GM23248 (cell line): Measurements from ENCODE around the gene OTOGL.

Experiments used
- EZH2 ChIP-seq: fragments of 200-600 bp; sonication (generic); IDR thresholded peaks from 2 replicates; pipeline ENCODE4 v1.6.1; 2018; ENCODE audit warnings: antibody characterized with exemption, mild to moderate bottlenecking; ENCODE audit not compliant: insufficient read depth, poor library complexity, severe bottlenecking
- EZH2phosphoT487 ChIP-seq: fragments of 200-600 bp; sonication (generic); IDR thresholded peaks from 2 replicates; pipeline ENCODE4 v1.6.1; 2018; ENCODE audit warnings: antibody characterized with exemption, moderate library complexity, mild to moderate bottlenecking, low read depth; ENCODE audit not compliant: insufficient read depth

GRCh38 chr12:80099259-80099658 is at the start of gene OTOGL:
- TF ChIP-seq EZH2phosphoT487 (no peak), EZH2 (no peak)
